Mononuclear cell (primary cell): ENCODE measurements around the gene KCNAB2. TPM values are rescaled to one million over a fixed set of nuclear protein-coding genes. Genes with fewer than 3 reads are reported as not detected.

Experiments
- H3K27me3 ChIP-seq: 2 replicates; pipeline ENCODE4 v1.6.0; 2011; ENCODE audit warnings: low read length, control low read depth; ENCODE audit not compliant: insufficient read depth
- H3K4me1 ChIP-seq: 2 replicates; pipeline ENCODE4 v1.5.1; 2011; ENCODE audit warnings: mild to moderate bottlenecking, low read length, control low read depth; ENCODE audit not compliant: insufficient read depth
- H3K4me3 ChIP-seq: 2 replicates; pipeline ENCODE4 v1.5.1; 2011; ENCODE audit warnings: mild to moderate bottlenecking, low read length, moderate library complexity
- H3K9me3 ChIP-seq: 2 replicates; pipeline ENCODE4 v1.5.1; 2011; ENCODE audit warnings: low read depth, mild to moderate bottlenecking, control low read depth, low read length
- total RNA-seq: library from RNA; depleted of rRNA; stranded (reverse); fragments of >200 nt; gene quantifications from one replicate; pipeline ENCODE4 v1.2.3, GENCODE V29; 2012

The KCNAB2 gene
- total RNA-seq = 66.3 TPM

GRCh38 chr1:6045561-6045960, at the start of gene KCNAB2:
Gene KCNAB2, plus strand, starts transcription at chr1:6045888. Its CDS starts 5,649 bp downstream, at chr1:6051537.
- H3K4me3 ChIP-seq = no peak within 1 kb of the TSS
- H3K27me3 ChIP-seq = no peaks in the 10 kb centered on the region
- no peaks in the 10 kb centered on the region for H3K9me3 ChIP-seq
- H3K4me1 ChIP-seq = no peaks in the 10 kb centered on the region

- no peaks in the 10 kb centered on the region for H3K9me3 ChIP-seq
- H3K4me1 ChIP-seq = peaks cover 26% of the 10 kb centered on the region
- no peak overlapping the region for H3K4me3 ChIP-seq
- no peaks in the 10 kb centered on the region for H3K27me3 ChIP-seq
Measured at GRCh38 chr1:5996641-5997270, 48.9 kb upstream of the KCNAB2 start.

- H3K4me3 ChIP-seq = no peak overlapping the region
- H3K9me3 ChIP-seq = no peaks in the 10 kb centered on the region
- no peaks in the 10 kb centered on the region for H3K27me3 ChIP-seq
- H3K4me1 ChIP-seq = peaks cover 26% of the 10 kb centered on the region
Measured at GRCh38 chr1:5997316-5997715, 48.4 kb upstream of the KCNAB2 start.

DNA sequence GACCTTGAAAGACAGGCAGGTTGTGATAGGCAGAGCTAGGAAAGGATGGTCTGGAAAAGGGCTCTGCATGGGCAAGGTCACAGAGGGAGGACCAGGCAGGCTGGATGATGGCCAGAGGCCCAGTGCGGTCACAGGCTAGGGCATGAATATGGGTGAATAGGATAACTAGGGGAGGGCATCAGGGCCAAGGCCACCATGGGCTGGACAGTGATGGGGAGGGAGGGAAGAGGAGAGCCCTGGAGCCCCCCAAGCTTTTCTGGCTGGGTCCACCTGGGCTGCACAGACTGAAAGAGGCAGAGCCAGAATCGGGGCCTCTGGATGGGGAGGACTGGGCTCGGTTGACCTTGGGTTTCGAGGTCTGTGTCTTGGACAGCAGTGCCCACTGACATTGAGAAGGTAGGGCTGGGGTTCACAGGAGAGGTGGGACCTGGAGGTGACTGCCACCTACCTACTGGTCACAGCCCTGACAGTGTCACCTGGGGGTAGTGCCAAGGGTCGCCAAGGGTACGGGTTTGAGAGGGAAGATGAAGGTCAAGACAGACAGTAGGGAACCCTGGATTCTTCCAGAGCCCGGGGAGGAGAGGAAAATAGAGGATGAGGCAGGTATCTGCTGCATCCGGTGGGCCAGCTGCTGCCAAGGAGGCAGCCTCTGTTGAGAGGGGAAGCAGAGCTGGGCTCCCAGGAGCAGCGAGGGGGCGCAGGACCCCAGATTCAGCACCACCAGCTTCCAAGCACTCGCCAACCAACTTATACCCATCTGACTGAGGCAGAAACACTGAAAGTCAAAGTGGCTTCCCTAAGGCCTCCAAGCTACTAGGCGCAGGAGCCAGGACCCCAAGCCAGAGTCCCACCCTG, 47.4 kb upstream of the KCNAB2 start:
- H3K4me3 ChIP-seq = no peak overlapping the region
- H3K4me1 ChIP-seq = peaks cover 25% of the 10 kb centered on the region
- no peaks in the 10 kb centered on the region for H3K9me3 ChIP-seq
- H3K27me3 ChIP-seq = no peaks in the 10 kb centered on the region

DNA sequence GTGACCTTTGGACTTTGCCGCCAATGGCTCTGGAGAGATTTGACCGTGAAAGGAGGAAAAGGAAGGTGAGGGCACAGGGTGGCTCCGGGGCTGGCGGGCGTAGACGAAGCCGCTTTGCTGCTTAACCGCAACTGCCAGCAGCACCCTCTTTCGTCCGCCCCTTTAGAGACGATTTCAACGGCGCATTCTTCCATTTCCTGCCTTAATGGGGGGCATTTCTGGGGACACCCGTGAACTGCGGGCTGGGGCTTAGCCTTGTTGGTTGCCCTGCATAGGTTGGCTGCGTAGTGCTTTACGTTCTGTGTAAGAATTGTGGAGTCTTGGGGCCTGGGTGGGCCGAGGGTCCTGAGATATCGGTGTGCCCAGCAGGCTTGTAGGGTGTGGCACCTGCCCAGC, 46.8 kb upstream of the KCNAB2 start:
- Histone ChIP-seq H3K4me1 (peaks cover 19% of the 10 kb centered on the region), H3K27me3 (no peaks in the 10 kb centered on the region), H3K4me3 (no peak overlapping the region), H3K9me3 (no peaks in the 10 kb centered on the region)

- Histone ChIP-seq H3K4me3 (no peak overlapping the region), H3K9me3 (no peaks in the 10 kb centered on the region), H3K27me3 (no peaks in the 10 kb centered on the region), H3K4me1 (peaks cover 9% of the 10 kb centered on the region)
Measured at GRCh38 chr1:5999711-6000443, 45.8 kb upstream of the KCNAB2 start.

DNA sequence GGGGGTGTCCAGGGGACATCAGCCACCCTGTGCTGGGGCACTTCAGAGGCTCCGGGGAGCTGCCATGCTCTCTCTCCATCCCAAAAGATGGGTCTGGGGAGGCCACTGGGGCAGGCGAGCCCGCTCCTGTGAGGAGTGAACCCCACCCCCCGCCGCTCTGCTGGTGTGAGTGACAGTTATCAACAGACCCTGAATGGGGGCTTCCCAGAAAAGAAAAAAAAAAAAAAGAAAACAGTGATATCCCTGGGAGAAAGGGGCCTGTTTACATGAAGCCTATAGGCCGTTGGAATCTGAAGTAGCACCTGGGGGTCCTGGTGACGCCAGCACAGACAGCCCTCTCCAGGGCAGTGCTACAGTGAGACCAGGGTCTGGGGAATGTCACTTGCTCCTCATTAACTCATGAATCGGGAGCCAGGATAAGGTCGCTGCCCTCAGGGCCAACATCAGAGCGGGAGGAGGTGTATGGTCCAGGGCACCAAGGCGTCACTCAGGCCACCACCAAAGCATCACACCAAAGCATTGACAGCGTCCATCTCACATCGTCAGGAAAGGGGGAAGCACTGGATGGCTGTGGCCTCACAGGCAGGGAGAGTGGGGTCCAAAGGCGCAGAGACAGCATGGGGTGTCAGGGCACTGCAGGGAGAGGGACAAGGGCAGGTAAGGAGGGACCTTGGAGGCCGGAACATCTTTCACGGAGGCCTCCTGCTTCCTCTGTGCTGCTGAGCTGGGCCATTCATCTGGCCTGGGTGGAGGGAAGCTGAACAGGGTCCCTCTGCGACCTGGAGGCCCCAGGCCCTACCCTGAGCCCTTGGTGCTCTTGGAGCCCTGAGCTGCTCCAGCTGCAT, 45.0 kb upstream of the KCNAB2 start:
- H3K9me3 ChIP-seq = no peaks in the 10 kb centered on the region
- H3K27me3 ChIP-seq = no peaks in the 10 kb centered on the region
- H3K4me1 ChIP-seq = peaks cover 1% of the 10 kb centered on the region
- H3K4me3 ChIP-seq = no peak overlapping the region

- no peaks in the 10 kb centered on the region for H3K4me1 ChIP-seq
- H3K4me3 ChIP-seq = no peak overlapping the region
- H3K9me3 ChIP-seq = no peaks in the 10 kb centered on the region
- no peaks in the 10 kb centered on the region for H3K27me3 ChIP-seq
Measured at GRCh38 chr1:6001992-6002576, 43.6 kb upstream of the KCNAB2 start.

DNA sequence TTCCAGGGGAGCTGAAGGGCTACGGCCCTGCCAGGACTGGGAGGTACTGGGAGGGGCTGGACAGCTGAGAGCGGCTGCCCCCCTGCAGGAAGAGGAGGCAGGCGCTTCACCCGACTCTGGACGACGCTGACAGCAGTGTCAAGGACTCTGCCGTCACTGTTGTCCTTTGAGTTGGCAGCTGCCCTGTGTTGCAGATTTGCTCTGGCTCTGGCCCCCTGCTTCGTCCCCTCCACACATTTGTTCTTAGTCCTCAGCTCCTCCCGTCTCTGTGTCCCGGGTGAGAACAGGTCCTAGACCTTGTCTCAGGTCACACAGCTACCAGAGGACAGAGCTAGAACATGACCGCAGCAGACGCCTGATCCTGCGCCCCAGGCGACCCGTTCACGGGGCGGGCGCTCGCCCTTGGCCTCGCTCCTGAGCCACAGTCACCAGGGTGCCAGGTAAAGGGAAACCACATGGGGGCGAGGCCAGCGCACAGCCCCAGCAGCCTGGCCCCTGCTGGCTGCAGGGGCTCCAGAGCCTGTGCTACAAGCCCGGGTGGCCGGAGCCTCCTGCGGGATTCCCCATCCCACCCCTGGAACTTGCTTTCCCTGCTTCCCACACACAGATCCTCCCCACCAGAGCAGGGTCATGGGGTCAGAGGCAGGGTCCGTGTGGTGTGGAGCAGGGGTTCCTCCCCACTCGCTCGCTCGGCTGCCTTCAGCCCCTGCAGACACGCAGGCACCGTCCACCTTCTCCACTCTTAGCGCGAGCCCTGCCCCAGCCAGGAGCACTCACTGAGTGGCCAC, 42.8 kb upstream of the KCNAB2 start:
- H3K4me3 ChIP-seq = no peak overlapping the region
- H3K9me3 ChIP-seq = no peaks in the 10 kb centered on the region
- no peaks in the 10 kb centered on the region for H3K27me3 ChIP-seq
- H3K4me1 ChIP-seq = no peaks in the 10 kb centered on the region

- Histone ChIP-seq H3K9me3 (no peaks in the 10 kb centered on the region), H3K4me1 (no peaks in the 10 kb centered on the region), H3K27me3 (no peaks in the 10 kb centered on the region)
Measured at GRCh38 chr1:6003568-6004411, 41.9 kb upstream of the KCNAB2 start.

GRCh38 chr1:6004412-6005123, 41.1 kb upstream of the KCNAB2 start:
- H3K27me3 ChIP-seq = no peaks in the 10 kb centered on the region
- no peaks in the 10 kb centered on the region for H3K4me1 ChIP-seq

More at GRCh38 chr1:6003568-6004411, 41.9 kb upstream of the KCNAB2 start:
- H3K4me3 ChIP-seq = no peak overlapping the region

DNA sequence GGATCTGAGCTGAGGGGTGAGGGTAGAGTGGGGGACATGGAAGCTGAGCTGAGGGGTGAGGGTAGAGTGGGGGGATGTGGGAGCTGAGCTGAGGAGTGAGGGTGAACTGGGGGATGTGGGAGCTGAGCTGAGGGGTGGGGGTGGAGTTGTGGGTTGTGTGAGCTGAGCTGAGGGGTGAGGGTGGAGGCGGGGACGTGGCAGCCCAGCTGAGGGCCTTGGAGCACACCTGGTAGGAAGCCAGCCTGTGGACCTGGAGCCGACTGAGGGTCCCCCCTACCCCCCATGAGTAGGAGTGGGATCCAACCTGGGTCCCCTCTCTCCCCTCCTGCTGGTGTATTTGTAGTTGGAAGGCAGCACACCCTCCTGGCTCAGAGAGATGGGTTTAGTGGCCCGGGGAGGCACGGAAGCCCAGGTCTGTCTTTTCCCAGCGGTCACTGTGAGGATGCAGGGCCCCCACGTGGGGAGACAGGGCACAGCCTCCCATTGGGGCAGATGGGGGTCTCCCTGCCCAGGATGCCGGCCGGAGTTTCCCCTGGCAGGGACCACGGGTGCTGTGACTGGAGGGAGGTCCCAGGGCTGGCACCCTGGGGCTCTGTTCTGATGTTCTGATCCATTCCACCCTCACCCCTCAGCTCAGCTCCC, 40.3 kb upstream of the KCNAB2 start:
- no peaks in the 10 kb centered on the region for H3K4me1 ChIP-seq
- no peaks in the 10 kb centered on the region for H3K27me3 ChIP-seq
- no peaks in the 10 kb centered on the region for H3K9me3 ChIP-seq
- H3K4me3 ChIP-seq = no peak overlapping the region

More at GRCh38 chr1:6004412-6005123, 41.1 kb upstream of the KCNAB2 start:
- Histone ChIP-seq H3K9me3 (no peaks in the 10 kb centered on the region), H3K4me3 (no peak overlapping the region)
